NOMO-1 treated with DMSO at 0.1 percent for 48 hours (cell line): ENCODE results near the gene MED16.

Experiments
- DNase-seq: peaks from one replicate; lab custom pipeline; 2025; ENCODE audit not compliant: unreplicated experiment; lab: John Stamatoyannopoulos, UW

MED16 gene

GRCh38 chr19:892894-893689 lies at the start of gene MED16, which contains the start of gene RNU6-9:
Gene MED16, minus strand, starts transcription at chr19:893187. Its CDS starts 2,056 bp downstream, at chr19:891131.
Gene RNU6-9, plus strand, starts transcription at chr19:893484.
- DNase-seq = peak; percentile 90

- no peak for DNase-seq
Observed at GRCh38 chr19:942133-942645, 49.2 kb upstream of the MED16 start.

DNA sequence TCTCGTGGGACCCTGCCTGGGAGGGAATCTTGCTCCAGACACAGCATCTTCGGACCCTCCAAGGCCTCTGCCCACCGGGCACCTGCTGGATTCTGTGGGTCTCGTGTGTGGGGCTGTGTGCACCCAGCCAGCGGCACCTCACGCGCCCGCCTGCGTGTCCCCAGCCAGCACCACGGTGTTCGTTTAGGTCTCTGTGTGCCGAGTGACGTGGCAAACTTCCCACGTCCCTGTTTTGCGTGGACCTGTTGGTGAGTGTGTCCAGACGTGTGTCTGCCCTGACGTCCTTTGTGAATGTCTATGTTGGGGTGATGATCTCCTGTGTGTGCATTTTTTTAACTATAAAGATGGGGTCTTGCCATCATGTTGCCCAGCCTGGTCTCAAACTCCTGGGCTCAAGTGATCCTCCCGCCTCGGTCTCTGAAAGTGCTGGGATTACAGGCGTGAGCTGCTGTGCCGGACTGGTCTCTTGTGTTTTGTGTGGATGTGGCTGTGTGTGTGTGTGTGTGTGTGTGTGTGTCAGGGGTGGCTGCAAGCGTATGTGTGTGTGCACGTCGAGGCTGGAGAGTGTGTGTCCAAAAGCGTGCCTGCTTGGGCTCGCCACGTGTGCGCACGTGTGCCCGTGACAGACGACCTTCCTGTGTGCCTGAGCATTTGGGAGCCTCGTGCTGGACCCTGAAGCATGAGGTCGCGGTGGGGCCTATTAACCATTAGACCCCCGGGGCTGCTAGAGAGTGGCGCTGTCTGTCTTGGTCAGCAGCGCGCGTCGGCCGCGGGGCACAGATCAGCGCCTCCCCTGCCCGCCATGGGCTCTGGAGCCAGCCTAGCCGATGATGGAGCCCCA lies 48.5 kb upstream of the MED16 start:
- DNase-seq = no peak

- no peak for DNase-seq
Observed at GRCh38 chr19:940591-941291, 47.8 kb upstream of the MED16 start.

- DNase-seq = no peak
Observed at GRCh38 chr19:939922-940321, 46.9 kb upstream of the MED16 start.

- no peak for DNase-seq
Observed at GRCh38 chr19:939439-939838, 46.5 kb upstream of the MED16 start.

- no peak for DNase-seq
Observed at GRCh38 chr19:938233-938923, 45.4 kb upstream of the MED16 start.

GRCh38 chr19:937259-937694 lies 44.3 kb upstream of the MED16 start:
- no peak for DNase-seq

DNA sequence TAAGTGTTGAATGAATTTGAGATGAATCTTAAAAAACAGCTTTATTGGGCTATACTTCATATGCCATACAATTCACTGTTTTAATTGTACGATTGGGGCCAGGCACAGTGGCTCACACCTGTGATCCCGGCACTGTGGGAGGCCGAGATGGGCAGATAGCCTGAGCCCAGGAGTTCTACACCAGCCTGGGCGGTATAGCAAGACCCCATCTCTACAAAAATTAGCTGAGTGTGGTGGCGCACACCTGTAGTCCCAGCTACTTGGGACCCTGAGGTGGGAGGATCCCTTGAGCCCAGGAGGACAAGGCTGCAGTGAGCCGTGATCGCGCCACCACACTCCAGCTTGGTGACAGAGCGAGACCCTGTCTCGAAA lies 43.2 kb upstream of the MED16 start:
- DNase-seq = no peak

DNA sequence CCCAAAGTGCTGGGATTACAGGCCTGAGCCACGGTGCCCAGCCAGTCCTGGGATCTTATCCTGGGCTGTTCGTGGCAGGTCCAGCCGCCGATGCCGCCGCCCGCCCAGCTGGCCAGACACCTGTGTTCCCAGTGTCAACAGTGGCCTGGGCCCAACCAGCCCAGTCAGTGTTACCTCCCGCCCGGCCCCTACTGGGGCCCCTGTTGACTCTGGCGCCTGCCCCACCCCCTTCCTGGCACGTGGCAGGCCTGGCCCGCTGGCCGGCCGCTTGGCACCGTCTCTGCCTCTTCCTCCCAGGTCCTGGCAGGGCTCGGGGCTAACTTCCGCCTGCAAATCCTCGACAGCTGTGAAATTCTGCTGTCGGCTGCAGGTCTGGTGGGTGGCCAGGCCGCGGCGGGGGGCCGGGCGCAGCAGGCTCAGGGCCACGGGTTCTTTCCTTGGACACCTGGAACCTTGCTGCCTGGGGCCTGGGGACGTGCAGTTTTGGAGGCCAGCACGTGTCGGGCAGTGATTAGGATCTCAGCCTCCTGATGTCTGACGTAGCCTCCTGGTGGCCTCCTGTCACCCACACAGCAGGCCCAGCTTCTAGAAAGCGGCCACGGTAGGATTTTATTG lies 42.0 kb upstream of the MED16 start:
- DNase-seq = no peak

GRCh38 chr19:934197-934840 lies 41.3 kb upstream of the MED16 start:
- no peak for DNase-seq

- DNase-seq = no peak
Observed at GRCh38 chr19:933553-933882, 40.5 kb upstream of the MED16 start.

DNA sequence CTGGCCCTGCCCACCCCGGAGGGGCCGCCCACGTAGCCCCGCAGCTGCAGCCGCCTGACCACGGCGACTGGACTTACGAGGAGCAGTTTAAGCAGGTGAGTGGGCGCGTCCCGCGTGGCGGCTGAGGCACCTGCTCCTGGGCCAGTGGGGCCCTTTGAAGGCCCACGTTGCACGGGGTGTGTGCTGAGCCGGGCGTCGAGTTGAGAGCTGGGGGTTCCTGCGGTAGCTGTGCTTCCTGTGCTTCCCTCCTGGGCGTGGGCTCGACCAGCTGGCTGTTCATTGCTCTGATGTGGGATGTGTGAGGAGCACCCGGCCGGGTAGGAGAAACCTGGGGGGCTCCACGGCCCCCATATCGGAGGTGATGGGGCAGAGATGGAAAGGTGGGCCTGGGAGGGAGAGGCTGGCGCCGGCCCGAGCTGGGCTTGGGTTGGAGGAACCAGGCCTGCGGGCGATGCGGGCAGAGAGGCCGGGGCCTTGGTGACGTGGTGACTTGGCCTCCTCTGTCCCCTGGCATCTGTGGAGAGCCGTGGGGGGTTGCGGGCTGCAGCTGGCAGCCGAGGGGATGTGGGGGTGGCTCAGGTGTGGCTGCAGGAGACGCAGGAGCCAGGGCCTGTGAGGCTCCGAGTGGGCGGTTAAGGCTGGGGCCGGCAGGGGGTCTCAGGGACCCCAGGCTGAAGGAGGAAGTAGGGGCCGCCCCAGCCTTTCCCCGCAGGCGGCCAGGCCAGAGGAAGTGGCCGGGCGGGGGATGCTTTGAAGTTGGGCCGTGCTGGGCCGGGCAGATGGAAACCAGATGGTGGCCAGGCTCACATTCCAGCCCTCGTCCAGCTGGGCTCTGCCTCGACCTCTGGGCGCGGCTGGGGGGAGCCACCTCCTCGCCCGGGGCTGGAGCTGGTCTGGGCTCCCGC lies 39.9 kb upstream of the MED16 start:
- no peak for DNase-seq

GRCh38 chr19:931860-932647 lies 39.1 kb upstream of the MED16 start:
- DNase-seq = no peak

GRCh38 chr19:929891-930258 lies 36.9 kb upstream of the MED16 start:
- DNase-seq = no peak

DNA sequence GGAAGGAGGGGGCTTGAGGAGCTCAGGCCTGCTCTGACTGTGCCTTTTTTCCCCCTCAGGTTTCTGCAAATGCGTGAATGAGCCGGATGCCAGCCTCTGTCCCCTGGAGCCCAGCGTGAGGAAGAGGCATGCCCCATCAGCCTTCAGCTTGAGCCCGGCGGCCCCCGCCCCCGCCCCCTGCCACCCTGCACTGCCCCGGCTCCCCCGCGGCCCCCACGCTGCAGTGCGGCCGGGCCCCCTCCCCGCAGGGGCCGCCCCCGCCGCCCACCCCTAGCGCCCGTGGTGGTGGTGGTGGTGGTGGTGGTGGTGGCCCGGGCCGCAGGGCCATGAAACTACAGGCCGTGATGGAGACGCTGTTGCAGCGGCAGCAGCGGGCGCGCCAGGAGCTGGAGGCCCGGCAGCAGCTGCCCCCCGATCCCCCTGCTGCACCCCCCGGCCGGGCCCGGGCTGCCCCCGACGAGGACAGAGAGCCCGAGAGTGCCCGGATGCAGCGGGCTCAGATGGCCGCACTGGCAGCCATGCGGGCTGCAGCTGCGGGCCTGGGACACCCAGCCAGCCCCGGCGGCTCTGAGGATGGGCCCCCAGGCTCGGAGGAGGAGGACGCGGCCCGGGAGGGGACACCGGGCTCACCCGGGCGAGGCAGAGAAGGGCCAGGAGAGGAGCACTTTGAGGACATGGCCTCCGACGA lies 36.4 kb upstream of the MED16 start:
- DNase-seq = no peak

- DNase-seq = peak; percentile 32
Observed at GRCh38 chr19:928471-929202, 35.6 kb upstream of the MED16 start.
